Vagina (tissue), 2 donors: Measurements from ENCODE around the gene ARPIN.

Experiments used
- POLR2A ChIP-seq, 2 donors: fragments of 450-650 bp; IDR thresholded peaks; one replicate each; pipeline ENCODE4 v1.6.1; 2017; ENCODE audit warnings: antibody characterized with exemption in 2 of 2, mild to moderate bottlenecking in 2 of 2, moderate library complexity in 2 of 2
- POLR2AphosphoS5 ChIP-seq, 2 donors: sonication (generic); formaldehyde crosslinking; IDR thresholded peaks; one replicate each; pipeline ENCODE4 v1.9.0; 2017; ENCODE audit warnings: antibody characterized with exemption in 2 of 2, mild to moderate bottlenecking in 2 of 2, low read depth in 1 of 2; ENCODE audit not compliant: insufficient read depth in 1 of 2

DNA sequence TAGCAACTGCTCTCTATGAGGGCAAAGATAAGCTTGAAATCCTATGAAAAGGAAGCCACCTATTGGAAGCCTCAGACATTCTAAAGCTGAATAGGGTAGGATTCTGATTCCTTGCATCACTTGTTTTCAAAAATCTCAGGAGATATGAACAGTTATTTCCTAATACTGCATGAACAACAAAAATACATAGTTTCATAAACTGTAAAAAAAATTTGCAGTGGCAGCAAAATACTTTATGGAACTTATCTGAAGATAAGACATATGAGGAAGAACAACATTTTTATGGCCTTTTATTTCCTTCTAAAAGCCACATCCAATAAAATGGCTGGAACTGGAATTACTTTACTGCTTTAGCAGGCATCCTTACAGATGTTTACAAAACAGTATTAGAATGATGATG, 48.8 kb downstream of the ARPIN start:
- TF ChIP-seq POLR2A (IDR thresholded peaks at IDR 0.05): no peak
- TF ChIP-seq POLR2AphosphoS5 (IDR thresholded peaks at IDR 0.05; ENCODE audit: insufficient read depth in 1 of 2, low read depth in 1 of 2): no peak
